ENCODE results near the gene BANF1.

The BANF1 gene

GRCh38 chr11:66051766-66052663 is 49.7 kb downstream of the BANF1 start, which contains the start of gene SF3B2 (continued):
- TF ChIP-seq ZNF704 (tag by site-specific recombination; IDR thresholded peaks at IDR 0.05) (no peak), ZNF423 (tag by site-specific recombination; IDR thresholded peaks at IDR 0.05) (0 out of 2 replicates have a peak, but pooled peaks have one; percentile 19), ZBTB20 (tag by site-specific recombination; IDR thresholded peaks at IDR 0.05) (peak; percentile 69), GLIS1 (tag by site-specific recombination; IDR thresholded peaks at IDR 0.05) (peak; percentile 85), ZSCAN16 (tag by site-specific recombination; IDR thresholded peaks at IDR 0.05) (no peak), ZNF473 (tag by site-specific recombination; IDR thresholded peaks at IDR 0.05) (no peak), HIC1 (tag by site-specific recombination; IDR thresholded peaks at IDR 0.05) (no peak), ZNF292 (tag by site-specific recombination; IDR thresholded peaks at IDR 0.05; ENCODE audit: borderline replicate concordance, low read depth) (no peak), MEIS1 (CRISPR knock-in tag; IDR thresholded peaks at IDR 0.05; ENCODE audit: borderline replicate concordance) (no peak), ZNF692 (tag by site-specific recombination; IDR thresholded peaks at IDR 0.05) (peak; percentile 71), ZNF302 (tag by site-specific recombination; IDR thresholded peaks at IDR 0.05; ENCODE audit: low read depth) (no peak), ZBTB1 (tag by site-specific recombination; IDR thresholded peaks at IDR 0.05) (no peak), ZNF623 (tag by site-specific recombination; IDR thresholded peaks at IDR 0.05) (no peak), ZNF146 (tag by site-specific recombination; IDR thresholded peaks at IDR 0.05) (no peak), ZBTB26 (tag by site-specific recombination; optimal IDR thresholded peaks at IDR 0.05) (peak; percentile 96), SP3 (tag by site-specific recombination; IDR thresholded peaks at IDR 0.05) (peak; percentile 80), OSR2 (tag by site-specific recombination; IDR thresholded peaks at IDR 0.05) (no peak), EGR2 (tag by site-specific recombination; IDR thresholded peaks at IDR 0.05; ENCODE audit: low read depth) (peak; percentile 9; the same call in 1 of the 2 replicates), ZBTB49 (tag by site-specific recombination; IDR thresholded peaks at IDR 0.05; ENCODE audit: low read depth) (no peak), ZEB2 (tag by site-specific recombination; IDR thresholded peaks at IDR 0.05) (peak; percentile 90), ZNF488 (tag by site-specific recombination; IDR thresholded peaks at IDR 0.05) (no peak), ZNF76 (tag by site-specific recombination; IDR thresholded peaks at IDR 0.05; ENCODE audit: borderline replicate concordance, low read depth) (peak; percentile 94), SCRT2 (tag by site-specific recombination; IDR thresholded peaks at IDR 0.05) (peak; percentile 46; the same call in 1 of the 2 replicates), SCRT1 (tag by site-specific recombination; IDR thresholded peaks at IDR 0.05; ENCODE audit: borderline replicate concordance) (no peak), ZNF2 (tag by site-specific recombination; IDR thresholded peaks at IDR 0.05) (peak; percentile 38; the same call in 1 of the 2 replicates), MYNN (tag by site-specific recombination; IDR thresholded peaks at IDR 0.05; ENCODE audit: borderline replicate concordance) (no peak), ZNF211 (tag by site-specific recombination; IDR thresholded peaks at IDR 0.05; ENCODE audit: low read depth) (no peak)

All from HEK293 (cell line).